Measurements from ENCODE around the gene BPIFB4.
"Not testable (repeated sequence)": the region's sequence is repeated elsewhere in the genome, so short reads cannot be mapped to it uniquely, and the experiment has no call there.

The BPIFB4 gene

GRCh38 chr20:33119725-33120720 lies 40.6 kb downstream of the BPIFB4 start:
- H3K9me2 ChIP-seq (replicated peaks; ENCODE audit: insufficient read depth, low read length), result no peaks in the 10 kb centered on the region
- H3K4me2 ChIP-seq (ENCODE audit: low read depth, low read length), result no peak overlapping the region
- H4K20me1 ChIP-seq (ENCODE audit: insufficient read depth, low read length), result no peaks in the 10 kb centered on the region
- no peaks in the 10 kb centered on the region for H3K9me3 ChIP-seq (replicated peaks; ENCODE audit: insufficient read depth, low read length)
- H3K4me3 ChIP-seq (ENCODE audit: low read length), result no peak overlapping the region
- H3K9ac ChIP-seq (ENCODE audit: low read length), result no peak overlapping the region
- TF ChIP-seq CTCF (IDR thresholded peaks at IDR 0.05; ENCODE audit: low read length) (no peak), EZH2phosphoT487 (IDR thresholded peaks at IDR 0.05; ENCODE audit: low read length) (no peak), EZH2 (optimal IDR thresholded peaks at IDR 0.05; ENCODE audit: low read depth, low read length) (no peak)
- H3K79me2 ChIP-seq (ENCODE audit: low read length), result no peaks in the 10 kb centered on the region
- H3K27ac ChIP-seq (ENCODE audit: low read length), result no peak overlapping the region
- DNase-seq, result no peak
- no peaks in the 10 kb centered on the region for H3F3A ChIP-seq (ENCODE audit: insufficient read depth, low read length)
- H2AFZ ChIP-seq (ENCODE audit: low read length), result no peak overlapping the region
- H3K4me1 ChIP-seq (ENCODE audit: low read length), result 0 out of 2 replicates have a peak, but pooled peaks cover 12% of the 10 kb centered on the region
- 0 out of 2 replicates have a peak, but pooled peaks cover under 1% of the 10 kb centered on the region for H3K27me3 ChIP-seq (replicated peaks; ENCODE audit: insufficient read depth, low read length)
- no peaks in the 10 kb centered on the region for H3K36me3 ChIP-seq (replicated peaks; ENCODE audit: insufficient read depth, low read length)

GRCh38 chr20:33120934-33121333 lies 41.5 kb downstream of the BPIFB4 start:
- no peaks in the 10 kb centered on the region for H3K36me3 ChIP-seq (replicated peaks; ENCODE audit: insufficient read depth, low read length)
- no peak overlapping the region for H3K9ac ChIP-seq (ENCODE audit: low read length)
- no peaks in the 10 kb centered on the region for H3K9me3 ChIP-seq (replicated peaks; ENCODE audit: insufficient read depth, low read length)
- no peak overlapping the region for H3K4me2 ChIP-seq (ENCODE audit: low read depth, low read length)
- no peak overlapping the region for H3K4me3 ChIP-seq (ENCODE audit: low read length)
- H3F3A ChIP-seq (ENCODE audit: insufficient read depth, low read length), result no peaks in the 10 kb centered on the region
- no peak for TF ChIP-seq EZH2phosphoT487 (IDR thresholded peaks at IDR 0.05; ENCODE audit: low read length)
- no peak for TF ChIP-seq CTCF (IDR thresholded peaks at IDR 0.05; ENCODE audit: low read length)
- TF ChIP-seq EZH2 (optimal IDR thresholded peaks at IDR 0.05; ENCODE audit: low read depth, low read length), result no peak
- DNase-seq, result no peak
- H3K4me1 ChIP-seq (ENCODE audit: low read length), result 0 out of 2 replicates have a peak, but pooled peaks cover 12% of the 10 kb centered on the region
- no peaks in the 10 kb centered on the region for H3K79me2 ChIP-seq (ENCODE audit: low read length)
- no peak overlapping the region for H2AFZ ChIP-seq (ENCODE audit: low read length)
- no peak overlapping the region for H3K27ac ChIP-seq (ENCODE audit: low read length)
- no peaks in the 10 kb centered on the region for H3K9me2 ChIP-seq (replicated peaks; ENCODE audit: insufficient read depth, low read length)
- no peaks in the 10 kb centered on the region for H4K20me1 ChIP-seq (ENCODE audit: insufficient read depth, low read length)
- H3K27me3 ChIP-seq (replicated peaks; ENCODE audit: insufficient read depth, low read length), result peaks cover 9% of the 10 kb centered on the region

- H3K27me3 ChIP-seq (replicated peaks; ENCODE audit: insufficient read depth, low read length), result peaks cover 18% of the 10 kb centered on the region
- H3K4me1 ChIP-seq (ENCODE audit: low read length), result 0 out of 2 replicates have a peak, but pooled peaks cover 12% of the 10 kb centered on the region
- not testable (repeated sequence) for H3K4me2 ChIP-seq (ENCODE audit: low read depth, low read length); H3F3A ChIP-seq (ENCODE audit: insufficient read depth, low read length); H2AFZ ChIP-seq (ENCODE audit: low read length); H3K9me3 ChIP-seq (replicated peaks; ENCODE audit: insufficient read depth, low read length); H3K36me3 ChIP-seq (replicated peaks; ENCODE audit: insufficient read depth, low read length); H3K27ac ChIP-seq (ENCODE audit: low read length); H3K4me3 ChIP-seq (ENCODE audit: low read length); H3K79me2 ChIP-seq (ENCODE audit: low read length); H4K20me1 ChIP-seq (ENCODE audit: insufficient read depth, low read length); DNase-seq; H3K9me2 ChIP-seq (replicated peaks; ENCODE audit: insufficient read depth, low read length); H3K9ac ChIP-seq (ENCODE audit: low read length)
These were observed 42.9 kb downstream of the BPIFB4 start for GRCh38 chr20:33122297-33122696.

GRCh38 chr20:33124261-33124660 lies 44.8 kb downstream of the BPIFB4 start:
- H4K20me1 ChIP-seq (ENCODE audit: insufficient read depth, low read length), result no peaks in the 10 kb centered on the region
- H3F3A ChIP-seq (ENCODE audit: insufficient read depth, low read length), result no peaks in the 10 kb centered on the region
- no peak for DNase-seq
- H3K9me3 ChIP-seq (replicated peaks; ENCODE audit: insufficient read depth, low read length), result no peaks in the 10 kb centered on the region
- H3K36me3 ChIP-seq (replicated peaks; ENCODE audit: insufficient read depth, low read length), result no peaks in the 10 kb centered on the region
- TF ChIP-seq CTCF (IDR thresholded peaks at IDR 0.05; ENCODE audit: low read length) (no peak), EZH2 (optimal IDR thresholded peaks at IDR 0.05; ENCODE audit: low read depth, low read length) (no peak), EZH2phosphoT487 (IDR thresholded peaks at IDR 0.05; ENCODE audit: low read length) (no peak)
- peaks cover 27% of the 10 kb centered on the region for H3K27me3 ChIP-seq (replicated peaks; ENCODE audit: insufficient read depth, low read length)
- H3K9me2 ChIP-seq (replicated peaks; ENCODE audit: insufficient read depth, low read length), result no peaks in the 10 kb centered on the region
- no peak overlapping the region for H2AFZ ChIP-seq (ENCODE audit: low read length)
- H3K4me1 ChIP-seq (ENCODE audit: low read length), result 0 out of 2 replicates have a peak, but pooled peaks cover 11% of the 10 kb centered on the region
- no peak overlapping the region for H3K4me3 ChIP-seq (ENCODE audit: low read length)
- no peak overlapping the region for H3K9ac ChIP-seq (ENCODE audit: low read length)
- H3K79me2 ChIP-seq (ENCODE audit: low read length), result no peaks in the 10 kb centered on the region
- no peak overlapping the region for H3K4me2 ChIP-seq (ENCODE audit: low read depth, low read length)
- H3K27ac ChIP-seq (ENCODE audit: low read length), result no peak overlapping the region
